Panc1 (cell line): Measurements from ENCODE around the gene SPECC1L. TPM values are rescaled to one million over a fixed set of nuclear protein-coding genes. Genes with fewer than 3 reads are reported as not detected.
"Not testable (repeated sequence)": the region's sequence is repeated elsewhere in the genome, so short reads cannot be mapped to it uniquely, and the experiment has no call there.

Experiments used
- ATAC-seq: fragments of 200-7000 bp; cut with Tn5 transposase; 2 replicates; pipeline ENCODE4 v1.9.1; 2020; ENCODE audit warnings: mild to moderate bottlenecking, moderate library complexity
- BruUV-seq: library from RNA; stranded (reverse); fragments of 400-500 nt; replicated peaks from 2 replicates; lab custom pipeline; 2021; lab: Mats Ljungman, UMichigan
- CTCF ChIA-PET: fragments of 300-600 bp; sonication (Branson Sonifier 250); formaldehyde crosslinking; loops from one replicate; lab custom pipeline; 2022; ENCODE audit warnings: antibody characterized with exemption; lab: Charles Lee
- POLR2A ChIA-PET: fragments of 300-600 bp; sonication (Branson Sonifier 250); formaldehyde crosslinking; loops from one replicate; lab custom pipeline; 2022; ENCODE audit warnings: antibody characterized with exemption; lab: Charles Lee
- DNase-seq: peaks from one replicate; pipeline ENCODE4 v3.0.0-alpha.2; 2010; ENCODE audit warnings: low read depth, low spot score
- H3K27ac ChIP-seq: 2 replicates; pipeline ENCODE4 v1.5.1; 2011; ENCODE audit warnings: mild to moderate bottlenecking, low read length, inconsistent platforms
- H3K27me3 ChIP-seq: fragments of 200-500 bp; sonication (Bioruptor generic); 2 replicates; pipeline ENCODE4 v1.6.0; 2014; ENCODE audit warnings: low read length, inconsistent platforms; ENCODE audit not compliant: control insufficient read depth, insufficient read depth
- H3K36me3 ChIP-seq: fragments of 200-500 bp; sonication (Bioruptor generic); 2 replicates; pipeline ENCODE4 v1.5.1; 2014; ENCODE audit warnings: inconsistent platforms, mild to moderate bottlenecking, low read length, moderate library complexity; ENCODE audit not compliant: control insufficient read depth, insufficient read depth
- H3K4me1 ChIP-seq: 2 replicates; pipeline ENCODE4 v1.5.1; 2011; ENCODE audit warnings: inconsistent platforms, mild to moderate bottlenecking, low read length, moderate library complexity; ENCODE audit not compliant: control insufficient read depth, insufficient read depth
- H3K4me3 ChIP-seq, 2 experiments: 2 replicates each; pipeline ENCODE4 v1.5.1; 2011 to 2012; ENCODE audit warnings: low read depth in 2 of 2, low read length in 2 of 2, mild to moderate bottlenecking in 2 of 2, inconsistent platforms in 1 of 2, moderate library complexity in 1 of 2
- H3K9me3 ChIP-seq: fragments of 200-500 bp; sonication (Bioruptor generic); 2 replicates; pipeline ENCODE4 v1.5.1; 2014; ENCODE audit warnings: low read depth, mild to moderate bottlenecking, inconsistent platforms, low read length, moderate library complexity; ENCODE audit not compliant: control insufficient read depth, insufficient read depth
- CTCF ChIP-seq: fragments of 450-650 bp; IDR thresholded peaks from 2 replicates; pipeline ENCODE4 v1.5.1; 2017; ENCODE audit warnings: mild to moderate bottlenecking
- POLR2AphosphoS5 ChIP-seq: IDR thresholded peaks from 2 replicates; pipeline ENCODE4 v1.6.1; 2012; ENCODE audit warnings: mild to moderate bottlenecking, low read depth, low read length, moderate library complexity
- REST ChIP-seq, 2 experiments: IDR thresholded peaks; 2 replicates each; pipeline ENCODE4 v1.6.1; 2011 to 2012; ENCODE audit warnings: low read depth in 2 of 2, control low read depth in 1 of 2, low read length in 1 of 2, mild to moderate bottlenecking in 1 of 2, moderate library complexity in 1 of 2; ENCODE audit not compliant: insufficient read depth in 1 of 2
- SIN3A ChIP-seq: IDR thresholded peaks from 2 replicates; pipeline ENCODE4 v1.6.1; 2012; ENCODE audit warnings: low read depth, mild to moderate bottlenecking, low read length, moderate library complexity, borderline replicate concordance; ENCODE audit not compliant: insufficient read depth
- TCF7L2 ChIP-seq: IDR thresholded peaks from 2 replicates; pipeline ENCODE4 v1.6.1; 2011; ENCODE audit warnings: mild to moderate bottlenecking, low read depth, low read length, inconsistent platforms
- in situ Hi-C: cut with HindIII; loops from 2 replicates; pipeline ENCODE4 v1.10.0; 2016; ENCODE audit warnings: low sequenced_read_pairs, low pct_unique_long_range_greater_than_20kb
- intact Hi-C: fragments of 100-400 bp; cut with micrococcal nuclease; formaldehyde crosslinking; loops from one replicate; pipeline ENCODE4 v1.10.0; 2022; ENCODE audit not compliant: unreplicated experiment
- total RNA-seq: library from RNA; stranded (reverse); gene quantifications from one replicate; pipeline ENCODE4 v1.2.1, GENCODE V29; 2021; ENCODE audit not compliant: unreplicated experiment

Gene SPECC1L
- total RNA-seq, 1 experiment from 2014 or later: 43.3 TPM

- DNase-seq (no peak), ATAC-seq (no peak)
- no peaks in the 10 kb centered on the region for H3K4me1 ChIP-seq
- no peak overlapping the region for H3K27ac ChIP-seq
- ChIA-PET CTCF (no interaction called here), POLR2A (interaction anchor here (0.6 kb wide), 2 partner anchors 92 to 217 kb away, joined by 5 read pairs; no protein-coding TSS in a partner anchor)
- H3K27me3 ChIP-seq: no peaks in the 10 kb centered on the region
- in situ Hi-C loops: no loop called here
- no peak overlapping the region for H3K4me3 ChIP-seq
- TF ChIP-seq CTCF: no peak
- TF ChIP-seq POLR2AphosphoS5: no peak
- BruUV-seq: no TSS peak
- no peaks in the 10 kb centered on the region for H3K36me3 ChIP-seq
- no peaks in the 10 kb centered on the region for H3K9me3 ChIP-seq
- intact Hi-C loops: no loop called here
Observed at GRCh38 chr22:24265734-24266133, 4.9 kb upstream of the SPECC1L start.

- POLR2A ChIA-PET, H3K27me3 ChIP-seq, H3K27ac ChIP-seq, DNase-seq, H3K9me3 ChIP-seq, intact Hi-C loops, CTCF ChIA-PET, H3K36me3 ChIP-seq, in situ Hi-C loops, H3K4me1 ChIP-seq, H3K4me3 ChIP-seq, ATAC-seq, BruUV-seq: not testable (repeated sequence)
Observed at GRCh38 chr22:24266495-24266894, 4.1 kb upstream of the SPECC1L start.

- H3K27me3 ChIP-seq: no peaks in the 10 kb centered on the region
- ChIA-PET POLR2A (no interaction called here), CTCF (no interaction called here)
- H3K9me3 ChIP-seq: no peaks in the 10 kb centered on the region
- no peak for DNase-seq
- ATAC-seq: no peak; the same call in 1 of the 2 replicates
- H3K27ac ChIP-seq: peak overlapping the region; percentile 91
- no peaks in the 10 kb centered on the region; the same call in 1 of the 2 replicates for H3K4me1 ChIP-seq
- no peak for TF ChIP-seq POLR2AphosphoS5
- no peak for TF ChIP-seq REST (IDR thresholded peaks at IDR 0.05; ENCODE audit: insufficient read depth in 1 of 2, low read depth in 2 of 2, low read length in 1 of 2)
- TF ChIP-seq SIN3A: no peak
- TF ChIP-seq CTCF: no peak
- no peak for TF ChIP-seq TCF7L2
- peak overlapping the region; percentile 74 to 85 for H3K4me3 ChIP-seq
- in situ Hi-C loops (no loop called here), intact Hi-C loops (no loop called here)
- H3K36me3 ChIP-seq: no peaks in the 10 kb centered on the region; the same call in 1 of the 2 replicates
- no TSS peak for BruUV-seq
Observed at GRCh38 chr22:24271386-24271854, 789 bp downstream of the SPECC1L start.

- H3K27me3 ChIP-seq, H3K36me3 ChIP-seq, H3K4me1 ChIP-seq, CTCF ChIA-PET, intact Hi-C loops, H3K4me3 ChIP-seq, BruUV-seq, ATAC-seq, H3K9me3 ChIP-seq, in situ Hi-C loops, DNase-seq, POLR2A ChIA-PET: not testable (repeated sequence)
- peak overlapping the region; percentile 17; the same call in 1 of the 2 replicates for H3K27ac ChIP-seq
Observed at GRCh38 chr22:24273031-24273430, 2.4 kb downstream of the SPECC1L start.

GRCh38 chr22:24273906-24274305, 3.3 kb downstream of the SPECC1L start:
- H3K4me3 ChIP-seq, CTCF ChIA-PET, H3K27ac ChIP-seq, H3K36me3 ChIP-seq, POLR2A ChIA-PET, intact Hi-C loops, in situ Hi-C loops, H3K4me1 ChIP-seq, BruUV-seq, H3K27me3 ChIP-seq, H3K9me3 ChIP-seq, DNase-seq, ATAC-seq: not testable (repeated sequence)
